ENCODE measurements around the gene COMMD1.

The COMMD1 gene

GRCh38 chr2:62136956-62137830 lies 231.7 kb downstream of the COMMD1 start:
- H3K79me1 ChIP-seq (replicated peaks; ENCODE audit: low read length, poor library complexity, severe bottlenecking): no peaks in the 10 kb centered on the region
- no peaks in the 10 kb centered on the region for H3K4me1 ChIP-seq (ENCODE audit: control insufficient read depth, insufficient read depth, low read depth, low read length)
- 96% methylated on average over 3 of the region's 3 CpGs for WGBS
- no peak overlapping the region for H2BK15ac ChIP-seq (ENCODE audit: low read depth, poor library complexity, severe bottlenecking)
- no peak overlapping the region for H3K27ac ChIP-seq (ENCODE audit: low read length, poor library complexity, severe bottlenecking)
- H3K27me3 ChIP-seq (ENCODE audit: control insufficient read depth in 1 of 2, insufficient read depth in 1 of 2, low read length in 2 of 2): no peaks in the 10 kb centered on the region
- no peak overlapping the region for H4K91ac ChIP-seq (ENCODE audit: low read length)
- H3K14ac ChIP-seq (ENCODE audit: low read length in 2 of 2): no peak overlapping the region
- no peak overlapping the region for H2BK12ac ChIP-seq (ENCODE audit: low read length in 2 of 2)
- DNase-seq: peak; percentile 28
- H4K8ac ChIP-seq (ENCODE audit: low read length): no peak overlapping the region
- no peak overlapping the region for H3K4me3 ChIP-seq (ENCODE audit: insufficient read depth in 1 of 2, low read depth in 1 of 2, low read length in 2 of 2)
- H3K4me2 ChIP-seq (ENCODE audit: low read length, poor library complexity, severe bottlenecking): no peak overlapping the region
- no peak overlapping the region for H3K9ac ChIP-seq (ENCODE audit: low read length)
- H3K4ac ChIP-seq (ENCODE audit: low read depth in 1 of 2, low read length in 2 of 2): no peak overlapping the region
- H3K9me3 ChIP-seq (ENCODE audit: control insufficient read depth, low read length): no peaks in the 10 kb centered on the region
- H2BK5ac ChIP-seq (ENCODE audit: low read depth, low read length, poor library complexity, severe bottlenecking): no peak overlapping the region
- no peak overlapping the region for H2AK5ac ChIP-seq (ENCODE audit: low read length, severe bottlenecking)
- no peak overlapping the region for H3K23ac ChIP-seq (ENCODE audit: low read length in 2 of 2)
- peaks cover 0 to 3% of the 10 kb centered on the region in 2 experiments for H3K36me3 ChIP-seq (ENCODE audit: control insufficient read depth in 1 of 2, insufficient read depth in 2 of 2, low read depth in 1 of 2, low read length in 2 of 2)
- H2BK120ac ChIP-seq (ENCODE audit: low read depth, low read length): no peak overlapping the region
- H3K18ac ChIP-seq (ENCODE audit: low read depth in 1 of 2, low read length in 2 of 2): no peak overlapping the region
- no peak overlapping the region for H2AFZ ChIP-seq (ENCODE audit: low read depth, low read length)

- H3K14ac ChIP-seq (ENCODE audit: low read length in 2 of 2): no peak overlapping the region
- H3K4me1 ChIP-seq (ENCODE audit: control insufficient read depth, insufficient read depth, low read depth, low read length): no peaks in the 10 kb centered on the region
- H3K27me3 ChIP-seq (ENCODE audit: control insufficient read depth in 1 of 2, insufficient read depth in 1 of 2, low read length in 2 of 2): no peaks in the 10 kb centered on the region
- H2BK15ac ChIP-seq (ENCODE audit: low read depth, poor library complexity, severe bottlenecking): no peak overlapping the region
- DNase-seq: no peak
- H3K9ac ChIP-seq (ENCODE audit: low read length): no peak overlapping the region
- no peak overlapping the region for H3K23ac ChIP-seq (ENCODE audit: low read length in 2 of 2)
- H3K4ac ChIP-seq (ENCODE audit: low read depth in 1 of 2, low read length in 2 of 2): no peak overlapping the region
- H3K18ac ChIP-seq (ENCODE audit: low read depth in 1 of 2, low read length in 2 of 2): no peak overlapping the region
- no peak overlapping the region for H2BK12ac ChIP-seq (ENCODE audit: low read length in 2 of 2)
- H3K79me1 ChIP-seq (replicated peaks; ENCODE audit: low read length, poor library complexity, severe bottlenecking): no peaks in the 10 kb centered on the region
- H2BK120ac ChIP-seq (ENCODE audit: low read depth, low read length): no peak overlapping the region
- H3K4me2 ChIP-seq (ENCODE audit: low read length, poor library complexity, severe bottlenecking): no peak overlapping the region
- no peak overlapping the region for H2AK5ac ChIP-seq (ENCODE audit: low read length, severe bottlenecking)
- no peak overlapping the region for H2BK5ac ChIP-seq (ENCODE audit: low read depth, low read length, poor library complexity, severe bottlenecking)
- H3K4me3 ChIP-seq (ENCODE audit: insufficient read depth in 1 of 2, low read depth in 1 of 2, low read length in 2 of 2): no peak overlapping the region
- H4K91ac ChIP-seq (ENCODE audit: low read length): no peak overlapping the region
- no peaks in the 10 kb centered on the region for H3K9me3 ChIP-seq (ENCODE audit: control insufficient read depth, low read length)
- 95% methylated on average over 3 of the region's 5 CpGs for WGBS
- no peak overlapping the region for H3K27ac ChIP-seq (ENCODE audit: low read length, poor library complexity, severe bottlenecking)
- H2AFZ ChIP-seq (ENCODE audit: low read depth, low read length): no peak overlapping the region
- no peak overlapping the region for H4K8ac ChIP-seq (ENCODE audit: low read length)
- H3K36me3 ChIP-seq (ENCODE audit: control insufficient read depth in 1 of 2, insufficient read depth in 2 of 2, low read depth in 1 of 2, low read length in 2 of 2): peaks cover 0 to 3% of the 10 kb centered on the region in 2 experiments
Observed at GRCh38 chr2:62140426-62141141, 235.1 kb downstream of the COMMD1 start.

GRCh38 chr2:62141142-62141740 lies 235.8 kb downstream of the COMMD1 start:
- no peak overlapping the region for H2BK12ac ChIP-seq (ENCODE audit: low read length in 2 of 2)
- H3K36me3 ChIP-seq (ENCODE audit: control insufficient read depth in 1 of 2, insufficient read depth in 2 of 2, low read depth in 1 of 2, low read length in 2 of 2): peaks cover 0 to 3% of the 10 kb centered on the region in 2 experiments
- peak overlapping the region in 1 of 2 experiments; percentile 10 for H3K14ac ChIP-seq (ENCODE audit: low read length in 2 of 2)
- no peak overlapping the region for H2AFZ ChIP-seq (ENCODE audit: low read depth, low read length)
- no peaks in the 10 kb centered on the region for H3K27me3 ChIP-seq (ENCODE audit: control insufficient read depth in 1 of 2, insufficient read depth in 1 of 2, low read length in 2 of 2)
- no peaks in the 10 kb centered on the region for H3K4me1 ChIP-seq (ENCODE audit: control insufficient read depth, insufficient read depth, low read depth, low read length)
- DNase-seq: no peak
- 93% methylated on average over 1 of the region's 2 CpGs for WGBS
- H2AK5ac ChIP-seq (ENCODE audit: low read length, severe bottlenecking): no peak overlapping the region
- H2BK120ac ChIP-seq (ENCODE audit: low read depth, low read length): no peak overlapping the region
- no peaks in the 10 kb centered on the region for H3K9me3 ChIP-seq (ENCODE audit: control insufficient read depth, low read length)
- no peak overlapping the region for H2BK15ac ChIP-seq (ENCODE audit: low read depth, poor library complexity, severe bottlenecking)
- no peak overlapping the region for H3K27ac ChIP-seq (ENCODE audit: low read length, poor library complexity, severe bottlenecking)
- H3K23ac ChIP-seq (ENCODE audit: low read length in 2 of 2): no peak overlapping the region
- H3K9ac ChIP-seq (ENCODE audit: low read length): no peak overlapping the region
- no peak overlapping the region for H3K4me2 ChIP-seq (ENCODE audit: low read length, poor library complexity, severe bottlenecking)
- no peak overlapping the region for H4K91ac ChIP-seq (ENCODE audit: low read length)
- no peak overlapping the region for H4K8ac ChIP-seq (ENCODE audit: low read length)
- H3K4me3 ChIP-seq (ENCODE audit: insufficient read depth in 1 of 2, low read depth in 1 of 2, low read length in 2 of 2): no peak overlapping the region
- no peak overlapping the region for H3K18ac ChIP-seq (ENCODE audit: low read depth in 1 of 2, low read length in 2 of 2)
- H3K79me1 ChIP-seq (replicated peaks; ENCODE audit: low read length, poor library complexity, severe bottlenecking): no peaks in the 10 kb centered on the region
- H3K4ac ChIP-seq (ENCODE audit: low read depth in 1 of 2, low read length in 2 of 2): no peak overlapping the region
- no peak overlapping the region for H2BK5ac ChIP-seq (ENCODE audit: low read depth, low read length, poor library complexity, severe bottlenecking)

GRCh38 chr2:62142054-62142453 lies 236.6 kb downstream of the COMMD1 start:
- Histone ChIP-seq H3K79me1 (replicated peaks; ENCODE audit: low read length, poor library complexity, severe bottlenecking) (no peaks in the 10 kb centered on the region), H3K4ac (ENCODE audit: low read depth in 1 of 2, low read length in 2 of 2) (no peak overlapping the region), H3K27me3 (ENCODE audit: control insufficient read depth in 1 of 2, insufficient read depth in 1 of 2, low read length in 2 of 2) (no peaks in the 10 kb centered on the region), H2AK5ac (ENCODE audit: low read length, severe bottlenecking) (no peak overlapping the region), H2BK15ac (ENCODE audit: low read depth, poor library complexity, severe bottlenecking) (no peak overlapping the region), H2BK120ac (ENCODE audit: low read depth, low read length) (no peak overlapping the region), H4K91ac (ENCODE audit: low read length) (no peak overlapping the region), H2BK5ac (ENCODE audit: low read depth, low read length, poor library complexity, severe bottlenecking) (no peak overlapping the region), H3K9me3 (ENCODE audit: control insufficient read depth, low read length) (no peaks in the 10 kb centered on the region), H2AFZ (ENCODE audit: low read depth, low read length) (no peak overlapping the region), H3K23ac (ENCODE audit: low read length in 2 of 2) (no peak overlapping the region), H3K18ac (ENCODE audit: low read depth in 1 of 2, low read length in 2 of 2) (no peak overlapping the region), H2BK12ac (ENCODE audit: low read length in 2 of 2) (no peak overlapping the region), H3K27ac (ENCODE audit: low read length, poor library complexity, severe bottlenecking) (no peak overlapping the region), H3K9ac (ENCODE audit: low read length) (no peak overlapping the region), H3K4me2 (ENCODE audit: low read length, poor library complexity, severe bottlenecking) (no peak overlapping the region), H3K36me3 (ENCODE audit: control insufficient read depth in 1 of 2, insufficient read depth in 2 of 2, low read depth in 1 of 2, low read length in 2 of 2) (peaks cover 0 to 3% of the 10 kb centered on the region in 2 experiments), H4K8ac (ENCODE audit: low read length) (no peak overlapping the region), H3K4me1 (ENCODE audit: control insufficient read depth, insufficient read depth, low read depth, low read length) (no peaks in the 10 kb centered on the region), H3K14ac (ENCODE audit: low read length in 2 of 2) (no peak overlapping the region), H3K4me3 (ENCODE audit: insufficient read depth in 1 of 2, low read depth in 1 of 2, low read length in 2 of 2) (no peak overlapping the region)
- WGBS: 83% methylated on average over 4 of the region's 4 CpGs
- no peak for DNase-seq

All from mesenchymal stem cell (in vitro differentiated cells and primary cell).